ENCODE measurements around the gene CCNF.

Gene CCNF

GRCh38 chr16:2457267-2457666 is 28.0 kb downstream of the CCNF start:
- Histone ChIP-seq H3K27ac (replicated peaks) (no peak overlapping the region), H3K27me3 (ENCODE audit: insufficient read depth, poor library complexity, severe bottlenecking) (no peaks in the 10 kb centered on the region), H3K4me3 (replicated peaks; ENCODE audit: insufficient read depth, low read length) (no peak overlapping the region)
- TF ChIP-seq CTCF (IDR thresholded peaks at IDR 0.05; ENCODE audit: insufficient read depth, low read length) (no peak), GABPA (IDR thresholded peaks at IDR 0.05; ENCODE audit: low read depth) (no peak), SPI1 (IDR thresholded peaks at IDR 0.05; ENCODE audit: borderline replicate concordance, low read depth) (no peak), POLR2AphosphoS5 (IDR thresholded peaks at IDR 0.05; ENCODE audit: low read depth) (no peak), REST (IDR thresholded peaks at IDR 0.05; ENCODE audit: insufficient replicate concordance, low read depth) (no peak)
- no peak for DNase-seq (ENCODE audit: low read depth in 1 of 2, low spot score in 1 of 2)

- Histone ChIP-seq H3K27me3 (ENCODE audit: insufficient read depth, poor library complexity, severe bottlenecking) (no peaks in the 10 kb centered on the region), H3K4me3 (replicated peaks; ENCODE audit: insufficient read depth, low read length) (no peak overlapping the region), H3K27ac (replicated peaks) (no peak overlapping the region)
- DNase-seq (ENCODE audit: low read depth in 1 of 2, low spot score in 1 of 2) = no peak
- TF ChIP-seq POLR2AphosphoS5 (IDR thresholded peaks at IDR 0.05; ENCODE audit: low read depth) (no peak), SPI1 (IDR thresholded peaks at IDR 0.05; ENCODE audit: borderline replicate concordance, low read depth) (no peak), CTCF (IDR thresholded peaks at IDR 0.05; ENCODE audit: insufficient read depth, low read length) (no peak), GABPA (IDR thresholded peaks at IDR 0.05; ENCODE audit: low read depth) (no peak), REST (IDR thresholded peaks at IDR 0.05; ENCODE audit: insufficient replicate concordance, low read depth) (no peak)
Observed at GRCh38 chr16:2457946-2458345, 28.7 kb downstream of the CCNF start.

- 0 out of 2 replicates have a peak, but pooled peaks have one; percentile 11 for TF ChIP-seq POLR2AphosphoS5 (IDR thresholded peaks at IDR 0.05; ENCODE audit: low read depth)
- TF ChIP-seq SPI1 (IDR thresholded peaks at IDR 0.05; ENCODE audit: borderline replicate concordance, low read depth) = no peak
- TF ChIP-seq CTCF (IDR thresholded peaks at IDR 0.05; ENCODE audit: insufficient read depth, low read length) = no peak
- no peak for DNase-seq (ENCODE audit: low read depth in 1 of 2, low spot score in 1 of 2)
- no peaks in the 10 kb centered on the region for H3K27me3 ChIP-seq (ENCODE audit: insufficient read depth, poor library complexity, severe bottlenecking)
- H3K27ac ChIP-seq (replicated peaks) = no peak overlapping the region
- H3K4me3 ChIP-seq (replicated peaks; ENCODE audit: insufficient read depth, low read length) = peak overlapping the region; percentile 58
Observed at GRCh38 chr16:2458887-2459646, 29.8 kb downstream of the CCNF start.
